Natural killer cell (primary cell): ENCODE measurements around the gene KRT35. TPM values are rescaled to one million over a fixed set of nuclear protein-coding genes. Genes with fewer than 3 reads are reported as not detected.

ENCODE experiments used
- ATAC-seq, 3 donors: fragments of 150-1000 bp in 2 of 3; fragments of 200-7000 bp in 1 of 3; cut with Tn5 transposase; 1 replicate in 1 of 3; 2 replicates in 2 of 3; pipeline ENCODE4 v1.10.0; 2021; ENCODE audit warnings: mild to moderate bottlenecking in 2 of 3, moderate library complexity in 2 of 3
- DNase-seq, 2 donors: peaks; one replicate each; pipeline versions ENCODE4 v3.0.0 to v3.0.0-alpha.2; 2013 to 2021; ENCODE audit warnings: mixed read lengths in 1 of 2
- H3K27ac ChIP-seq: one replicate; pipeline ENCODE4 v1.5.1; 2013; ENCODE audit warnings: mild to moderate bottlenecking, low read length
- H3K27me3 ChIP-seq: one replicate; pipeline ENCODE4 v1.6.1; 2013; ENCODE audit warnings: low read length; ENCODE audit not compliant: control insufficient read depth, insufficient read depth
- H3K36me3 ChIP-seq: one replicate; pipeline ENCODE4 v1.6.1; 2013; ENCODE audit warnings: low read length; ENCODE audit not compliant: control insufficient read depth, insufficient read depth
- H3K4me1 ChIP-seq: one replicate; pipeline ENCODE4 v1.6.1; 2013; ENCODE audit warnings: low read length; ENCODE audit not compliant: control insufficient read depth, insufficient read depth
- H3K4me3 ChIP-seq: one replicate; pipeline ENCODE4 v1.5.1; 2013; ENCODE audit warnings: low read length
- H3K9me3 ChIP-seq: one replicate; pipeline ENCODE4 v1.6.1; 2013; ENCODE audit warnings: low read length; ENCODE audit not compliant: control insufficient read depth, insufficient read depth
- H3K27ac Mint-ChIP-seq, 2 donors: one replicate each; pipeline ENCODE4 v1.8.0; 2022; ENCODE audit warnings: mild to moderate bottlenecking in 2 of 2, mixed read lengths in 2 of 2, moderate library complexity in 1 of 2
- H3K27me3 Mint-ChIP-seq, 2 donors: one replicate each; pipeline ENCODE4 v1.8.0; 2022; ENCODE audit warnings: low read depth in 2 of 2, mixed read lengths in 2 of 2
- H3K36me3 Mint-ChIP-seq: one replicate; pipeline ENCODE4 v1.8.0; 2022; ENCODE audit warnings: mixed read lengths
- H3K4me1 Mint-ChIP-seq, 2 donors: one replicate each; pipeline ENCODE4 v1.8.0; 2022; ENCODE audit warnings: mixed read lengths in 2 of 2
- H3K4me3 Mint-ChIP-seq: one replicate; pipeline ENCODE4 v1.8.0; 2022; ENCODE audit warnings: mild to moderate bottlenecking, moderate library complexity, mixed read lengths
- H3K9me3 Mint-ChIP-seq, 2 donors: one replicate each; pipeline ENCODE4 v1.8.0; 2022; ENCODE audit warnings: mixed read lengths in 2 of 2
- WGBS: methylation state at CpG from one replicate; pipeline ENCODE4 v1.1.7; 2013; ENCODE audit warnings: missing lambda C conversion rate; ENCODE audit not compliant: insufficient coverage; 5-methylcytosine and 5-hydroxymethylcytosine counted together
- intact Hi-C: fragments of 100-400 bp; cut with micrococcal nuclease; formaldehyde crosslinking; loops from one replicate; pipeline ENCODE4 v1.14.2; 2022
- total RNA-seq, 4 donors: library from RNA; stranded (reverse); fragments of 120-200 nt in 1 of 4; gene quantifications; one replicate each; pipeline versions ENCODE4 v1.2.3 to v1.2.4, GENCODE V29; 2013 to 2022
- TF ChIP-seq, protein P1 (sequence below): fragments of 200-600 bp; IDR thresholded peaks from one replicate; pipeline ENCODE4 v1.8.0; 2022; ENCODE audit warnings: antibody characterized with exemption

The KRT35 gene
- total RNA-seq, 3 donors from 2014 or later (not counting 1 experiment from before 2014, with no cell fraction given) = not detected

GRCh38 chr17:41468346-41468745 is 12.6 kb downstream of the KRT35 start:
- intact Hi-C loops = no loop called here
- Histone ChIP-seq H3K27ac (no peak overlapping the region), H3K4me3 (no peak overlapping the region), H3K36me3 (no peaks in the 10 kb centered on the region), H3K4me1 (no peaks in the 10 kb centered on the region), H3K27me3 (no peaks in the 10 kb centered on the region), H3K9me3 (no peaks in the 10 kb centered on the region)
- TF ChIP-seq, protein P1, sequence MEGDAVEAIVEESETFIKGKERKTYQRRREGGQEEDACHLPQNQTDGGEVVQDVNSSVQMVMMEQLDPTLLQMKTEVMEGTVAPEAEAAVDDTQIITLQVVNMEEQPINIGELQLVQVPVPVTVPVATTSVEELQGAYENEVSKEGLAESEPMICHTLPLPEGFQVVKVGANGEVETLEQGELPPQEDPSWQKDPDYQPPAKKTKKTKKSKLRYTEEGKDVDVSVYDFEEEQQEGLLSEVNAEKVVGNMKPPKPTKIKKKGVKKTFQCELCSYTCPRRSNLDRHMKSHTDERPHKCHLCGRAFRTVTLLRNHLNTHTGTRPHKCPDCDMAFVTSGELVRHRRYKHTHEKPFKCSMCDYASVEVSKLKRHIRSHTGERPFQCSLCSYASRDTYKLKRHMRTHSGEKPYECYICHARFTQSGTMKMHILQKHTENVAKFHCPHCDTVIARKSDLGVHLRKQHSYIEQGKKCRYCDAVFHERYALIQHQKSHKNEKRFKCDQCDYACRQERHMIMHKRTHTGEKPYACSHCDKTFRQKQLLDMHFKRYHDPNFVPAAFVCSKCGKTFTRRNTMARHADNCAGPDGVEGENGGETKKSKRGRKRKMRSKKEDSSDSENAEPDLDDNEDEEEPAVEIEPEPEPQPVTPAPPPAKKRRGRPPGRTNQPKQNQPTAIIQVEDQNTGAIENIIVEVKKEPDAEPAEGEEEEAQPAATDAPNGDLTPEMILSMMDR = no peak
- Mint-ChIP-seq H3K36me3 (no peaks in the 10 kb centered on the region), H3K4me1 (no peaks in the 10 kb centered on the region), H3K4me3 (no peak overlapping the region), H3K27me3 (peaks cover 15 to 29% of the 10 kb centered on the region in 2 donors), H3K9me3 (no peaks in the 10 kb centered on the region), H3K27ac (no peak overlapping the region)
- DNase-seq = no peak
- ATAC-seq = no peak

DNA sequence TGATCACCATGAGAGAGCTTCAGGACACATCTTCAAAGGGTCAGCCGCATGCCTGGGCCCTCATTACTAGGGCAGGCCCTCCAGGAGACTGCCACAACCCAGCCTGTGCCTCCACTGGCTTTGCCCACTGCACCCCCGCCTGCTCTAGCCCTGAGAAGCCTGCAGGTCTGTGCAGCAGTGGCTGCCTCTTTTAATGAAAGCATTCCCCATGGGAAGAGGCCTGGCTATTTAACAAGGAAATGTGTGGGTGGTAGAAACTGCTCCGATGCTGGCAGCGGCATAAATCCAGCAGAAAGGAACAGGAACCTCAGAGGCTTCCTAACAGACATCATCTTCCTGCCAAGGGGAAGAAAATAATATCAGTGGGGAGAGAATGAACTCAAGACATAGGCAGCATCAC is 13.4 kb downstream of the KRT35 start:
- no peak overlapping the region for H3K27ac Mint-ChIP-seq
- no peaks in the 10 kb centered on the region for H3K9me3 Mint-ChIP-seq
- DNase-seq = no peak
- H3K27ac ChIP-seq = no peak overlapping the region
- H3K4me3 ChIP-seq = no peak overlapping the region
- TF ChIP-seq, protein P1 = no peak
- 83% methylated on average over 4 of the region's 4 CpGs for WGBS
- H3K36me3 Mint-ChIP-seq = no peaks in the 10 kb centered on the region
- no peaks in the 10 kb centered on the region for H3K4me1 Mint-ChIP-seq
- no peaks in the 10 kb centered on the region for H3K36me3 ChIP-seq
- H3K27me3 ChIP-seq = no peaks in the 10 kb centered on the region
- no peaks in the 10 kb centered on the region for H3K9me3 ChIP-seq
- no peaks in the 10 kb centered on the region for H3K4me1 ChIP-seq
- ATAC-seq = no peak
- intact Hi-C loops = no loop called here
- H3K4me3 Mint-ChIP-seq = no peak overlapping the region
- H3K27me3 Mint-ChIP-seq = peaks cover 15 to 29% of the 10 kb centered on the region in 2 donors

- no peaks in the 10 kb centered on the region for H3K36me3 Mint-ChIP-seq
- H3K27me3 Mint-ChIP-seq = peaks cover 15 to 28% of the 10 kb centered on the region in 2 donors
- no peaks in the 10 kb centered on the region for H3K9me3 Mint-ChIP-seq
- WGBS = 91% methylated on average over 13 of the region's 14 CpGs
- no peak within 1 kb of the TSS for H3K4me3 ChIP-seq
- ATAC-seq (no peak), DNase-seq (no peak)
- H3K36me3 ChIP-seq = no peaks in the 10 kb centered on the region
- no peaks in the 10 kb centered on the region for H3K27me3 ChIP-seq
- H3K9me3 ChIP-seq = no peaks in the 10 kb centered on the region
- TF ChIP-seq, protein P1 = no peak
- H3K4me3 Mint-ChIP-seq = no peak within 1 kb of the TSS
- no peaks in the 10 kb centered on the region for H3K4me1 Mint-ChIP-seq
- H3K27ac ChIP-seq = no peak within 1 kb of the TSS
- H3K4me1 ChIP-seq = no peaks in the 10 kb centered on the region
- H3K27ac Mint-ChIP-seq = no peak within 1 kb of the TSS
- intact Hi-C loops = no loop called here
These were observed 14.0 kb downstream of the KRT35 start, which contains the start of gene KRT32 for GRCh38 chr17:41466988-41467387. KRT32 (minus strand) TSS chr17:41467386; CDS start chr17:41467325, 61 bp downstream.

- Mint-ChIP-seq H3K27ac (no peak overlapping the region), H3K9me3 (no peaks in the 10 kb centered on the region), H3K4me1 (no peaks in the 10 kb centered on the region), H3K4me3 (no peak overlapping the region), H3K36me3 (no peaks in the 10 kb centered on the region), H3K27me3 (peaks cover 18 to 19% of the 10 kb centered on the region in 2 donors)
- TF ChIP-seq, protein P1 = no peak
- H3K4me1 ChIP-seq = no peaks in the 10 kb centered on the region
- H3K27me3 ChIP-seq = no peaks in the 10 kb centered on the region
- H3K9me3 ChIP-seq = no peaks in the 10 kb centered on the region
- H3K36me3 ChIP-seq = no peaks in the 10 kb centered on the region
- no peak overlapping the region for H3K27ac ChIP-seq
- ATAC-seq (no peak), DNase-seq (no peak)
- intact Hi-C loops = no loop called here
- WGBS = 78% methylated on average over 6 of the region's 6 CpGs
- H3K4me3 ChIP-seq = no peak overlapping the region
These were observed 16.3 kb downstream of the KRT35 start for GRCh38 chr17:41464682-41465081.
